Heart left ventricle (tissue), 16 donors: ENCODE measurements around the gene SORCS2. TPM values are rescaled to one million over a fixed set of nuclear protein-coding genes. Genes with fewer than 3 reads are reported as not detected.

Source experiments
- ATAC-seq, 4 donors: fragments of 200-7000 bp; cut with Tn5 transposase; one replicate each; pipeline ENCODE4 v1.9.1; 2020 to 2022; ENCODE audit warnings: moderate library complexity in 4 of 4, mild to moderate bottlenecking in 3 of 4, moderate number of reproducible peaks in 1 of 4
- DNase-seq, 5 donors: peaks; one replicate each; pipeline ENCODE4 v3.0.0-alpha.2; 2020
- H3K27ac ChIP-seq, 12 donors: fragments of 200-600 bp; sonication (generic) in 4 of 12; one replicate each; pipeline versions ENCODE4 v1.5.0 to v1.8.0; 2016 to 2022; ENCODE audit warnings: mild to moderate bottlenecking in 2 of 12
- H3K27me3 ChIP-seq, 9 donors: fragments of 200-600 bp; sonication (generic) in 2 of 9; one replicate each; pipeline versions ENCODE4 v1.5.1 to v1.8.0; 2016 to 2022; ENCODE audit warnings: mild to moderate bottlenecking in 3 of 9
- H3K36me3 ChIP-seq, 9 donors: fragments of 200-600 bp; sonication (generic) in 2 of 9; one replicate each; pipeline versions ENCODE4 v1.5.0 to v1.8.0; 2018 to 2022; ENCODE audit warnings: mild to moderate bottlenecking in 2 of 9
- H3K4me1 ChIP-seq, 12 donors: fragments of 200-600 bp; sonication (generic) in 4 of 12; one replicate each; pipeline versions ENCODE4 v1.5.0 to v1.8.0; 2016 to 2022; ENCODE audit warnings: mild to moderate bottlenecking in 3 of 12
- H3K4me3 ChIP-seq, 12 donors: fragments of 200-600 bp; sonication (generic) in 4 of 12; one replicate each; pipeline versions ENCODE4 v1.5.0 to v1.8.0; 2017 to 2022; ENCODE audit warnings: mild to moderate bottlenecking in 9 of 12, moderate library complexity in 4 of 12
- H3K9me3 ChIP-seq, 12 donors: fragments of 200-600 bp; sonication (generic) in 4 of 12; one replicate each; pipeline versions ENCODE4 v1.5.0 to v1.8.0; 2016 to 2022; ENCODE audit warnings: mild to moderate bottlenecking in 1 of 12
- CTCF ChIP-seq, 12 donors: fragments of 200-600 bp; sonication (generic) in 4 of 12; IDR thresholded peaks; one replicate each; pipeline versions ENCODE4 v1.5.0 to v1.8.0; 2018 to 2022; ENCODE audit warnings: antibody characterized with exemption in 12 of 12, mild to moderate bottlenecking in 5 of 12
- POLR2A ChIP-seq, 2 donors: fragments of 450-650 bp; IDR thresholded peaks; one replicate each; pipeline ENCODE4 v1.6.1; 2017; ENCODE audit warnings: antibody characterized with exemption in 2 of 2, mild to moderate bottlenecking in 2 of 2, moderate library complexity in 2 of 2
- WGBS, 4 donors: extraction: QIAGEN DNeasy Blood & Tissue Kit in 2 of 4; methylation state at CpG; one replicate each; pipeline versions ENCODE4 v1.1.5 to v1.1.7; 2013 to 2018; 5-methylcytosine and 5-hydroxymethylcytosine counted together
- intact Hi-C, 10 donors: fragments of 100-400 bp; cut with DNase I; formaldehyde crosslinking; loops; one replicate each; pipeline versions ENCODE4 v1.11.1 to v1.14.2; 2022
- polyA plus RNA-seq, 2 donors: library from polyadenylated mRNA; stranded (reverse); fragments of 200-250 nt; gene quantifications; one replicate each; pipeline ENCODE4 v1.2.3, GENCODE V29; 2013
- total RNA-seq, 9 donors: library from RNA; depleted of rRNA in 2 of 9; stranded (reverse); fragments of >200 nt in 2 of 9; fragmentation: NEBNext Ultra II Directional in 3 of 9; extraction: Animal tissue kit (Norgen Biotek cat#: 25700) in 3 of 9; gene quantifications; one replicate each; pipeline versions ENCODE4 v1.1.0 to v1.2.4, GENCODE V29; 2016 to 2023
- donor health status: ischemic (EF 13 %, LVEDD 7.1; RV severe dilation, severe dysfunction).
- donor health status: healthy with polysubstance abuse.
- donor health status: DM: no; HTN: yes; CAD: no.
- donor health status: DM: no; HTN: no; CAD: no.
- donor health status: ischemic (EF 25% LVEDD 6.9; RV normal size, moderate dysfunction).
- donor health status: ischemic (EF 25% LVEDD 5.7; RV mildly dilated, moderate dysfunction).
- donor health status: healthy.
- donor health status: DM: yes; HTN: yes; CAD: no.
- donor health status: ischemic (EF 35%, LVEDD 5.7; RV mildly dilated, moderate dysfunction).
- donor health status: nonischemic (EF 11% LVEDD 7.7; RV severe dilation, severe dysfunction).
- donor health status: DM: yes; HTN: yes; CAD: no.
- donor health status: PGD.
- donor health status: ischemic (EF 29% LVEDD 5.4; RV normal size, mild dysfunction).
- donor health status: nonischemic (EF 23%, LVEDD 6.1; RV moderate dilation, normal function).

The SORCS2 gene
- total and polyA plus RNA-seq, 11 donors, result 0.28 to 5.5 (median 2.4) TPM

DNA sequence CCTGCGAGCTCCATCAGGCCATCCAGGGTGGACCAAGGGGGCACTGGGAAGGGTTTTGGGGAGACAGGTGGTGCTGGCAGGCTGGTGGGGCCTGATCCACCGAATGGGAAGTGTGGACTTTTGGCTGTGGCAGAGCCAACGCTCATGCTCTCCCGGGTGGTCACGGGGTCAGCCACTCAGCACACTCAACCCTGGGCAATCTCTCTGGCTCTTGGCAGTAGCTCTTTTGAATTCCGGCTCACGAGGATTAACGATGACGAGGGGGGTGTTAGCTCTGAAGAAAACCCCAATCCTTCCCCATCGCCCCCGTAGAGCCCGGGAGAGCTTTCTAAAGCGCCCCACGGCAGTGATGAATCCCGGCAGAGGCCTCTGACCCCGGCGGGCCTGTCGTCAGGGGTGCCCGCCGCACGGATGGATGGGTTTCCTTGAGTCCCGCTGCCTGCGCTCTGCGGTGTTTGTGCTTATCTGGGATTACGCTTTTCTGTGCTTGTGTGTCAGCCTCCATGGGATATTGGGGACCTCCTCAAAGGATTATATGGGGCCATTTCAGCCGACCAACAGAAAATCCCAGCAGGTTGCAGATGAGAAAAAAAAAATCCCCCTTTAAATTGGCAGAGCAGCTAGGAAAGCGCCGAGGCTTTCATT lies 399.2 kb downstream of the SORCS2 start:
- 75 to 87% (median 82%) methylated on average over 18 to 28 of the region's 28 CpGs for WGBS, 4 donors
- no peaks in the 10 kb centered on the region for H3K36me3 ChIP-seq
- ATAC-seq, result no peak
- DNase-seq, result peak in 1 of 5 donors; percentile 41
- peaks cover 0 to 3% (median 0%) of the 10 kb centered on the region in 9 donors for H3K27me3 ChIP-seq
- TF ChIP-seq CTCF (IDR thresholded peaks at IDR 0.05) (no peak), POLR2A (IDR thresholded peaks at IDR 0.05) (no peak)
- intact Hi-C loops, result no loop called here
- H3K9me3 ChIP-seq, result peaks cover 0 to 2% (median 0%) of the 10 kb centered on the region in 12 donors
- no peak overlapping the region for H3K27ac ChIP-seq
- no peak overlapping the region for H3K4me3 ChIP-seq
- peaks cover 0 to 11% (median 2%) of the 10 kb centered on the region in 12 donors for H3K4me1 ChIP-seq

DNA sequence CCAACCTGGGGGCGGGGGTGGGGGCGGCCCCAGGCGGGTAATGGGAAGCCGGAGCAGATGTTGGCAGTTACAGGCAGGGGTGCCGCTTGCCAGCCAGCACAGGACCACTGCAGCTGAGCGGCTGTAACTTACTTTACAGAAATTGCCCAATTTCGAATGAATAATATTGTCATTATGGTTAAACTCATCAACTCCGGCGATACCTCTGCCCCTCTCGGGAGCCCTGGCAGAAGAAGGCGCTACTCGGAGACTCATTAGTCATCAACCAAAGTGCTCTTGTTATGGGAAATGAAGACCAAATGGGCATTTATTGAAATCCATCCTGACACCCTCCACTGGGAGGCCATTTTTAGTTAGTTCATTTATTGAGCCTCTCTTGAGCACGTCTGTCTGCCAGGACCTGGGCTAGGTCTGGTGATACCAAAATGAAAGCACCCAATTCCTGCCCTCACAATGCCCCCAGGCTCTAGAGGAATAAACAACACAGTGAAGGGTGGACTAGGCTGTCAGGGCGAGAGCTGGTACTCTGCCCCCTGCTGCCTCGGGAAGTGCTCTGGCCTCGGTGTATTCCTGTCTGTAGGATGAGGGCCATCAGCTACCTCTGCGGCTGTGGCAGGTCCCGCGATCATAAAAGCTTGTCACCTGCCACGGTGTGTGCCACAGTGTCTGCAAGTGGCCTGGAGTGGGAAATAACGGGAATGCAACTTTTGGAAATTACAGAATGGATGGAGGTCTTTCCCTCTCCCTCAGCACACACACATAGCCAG lies 401.5 kb downstream of the SORCS2 start:
- intact Hi-C loops, result no loop called here
- no peak for TF ChIP-seq POLR2A (IDR thresholded peaks at IDR 0.05)
- TF ChIP-seq CTCF (IDR thresholded peaks at IDR 0.05), result no peak
- H3K4me1 ChIP-seq, result peaks cover 0 to 13% (median 4%) of the 10 kb centered on the region in 12 donors
- H3K27ac ChIP-seq, result no peak overlapping the region
- no peaks in the 10 kb centered on the region for H3K9me3 ChIP-seq
- 75 to 82% (median 80%) methylated on average over 16 to 21 of the region's 21 CpGs for WGBS, 4 donors
- ATAC-seq (no peak), DNase-seq (peak in 1 of 5 donors; percentile 23)
- peaks cover 0 to 3% (median 0%) of the 10 kb centered on the region in 9 donors for H3K27me3 ChIP-seq
- no peaks in the 10 kb centered on the region for H3K36me3 ChIP-seq
- no peak overlapping the region for H3K4me3 ChIP-seq

- Histone ChIP-seq H3K27ac (peak overlapping the region in 4 of 12 donors; percentile 38 to 59 (median 48)), H3K4me3 (no peak overlapping the region), H3K9me3 (no peaks in the 10 kb centered on the region), H3K27me3 (peaks cover 0 to 3% (median 0%) of the 10 kb centered on the region in 9 donors), H3K4me1 (peaks cover 0 to 16% (median 4%) of the 10 kb centered on the region in 12 donors), H3K36me3 (no peaks in the 10 kb centered on the region)
- TF ChIP-seq POLR2A (IDR thresholded peaks at IDR 0.05) (no peak), CTCF (IDR thresholded peaks at IDR 0.05) (no peak)
- intact Hi-C loops, result no loop called here
- WGBS, 4 donors, result 38 to 51% (median 47%) methylated on average over 11 of the region's 11 CpGs
- ATAC-seq, result peak; percentile 66 to 90 (median 84)
- peak in 2 of 5 donors; percentile 16 to 51 for DNase-seq
Measured at GRCh38 chr4:7595934-7596461, 403.7 kb downstream of the SORCS2 start.
